ENCODE measurements around the gene SYS1.

The SYS1 gene

DNA sequence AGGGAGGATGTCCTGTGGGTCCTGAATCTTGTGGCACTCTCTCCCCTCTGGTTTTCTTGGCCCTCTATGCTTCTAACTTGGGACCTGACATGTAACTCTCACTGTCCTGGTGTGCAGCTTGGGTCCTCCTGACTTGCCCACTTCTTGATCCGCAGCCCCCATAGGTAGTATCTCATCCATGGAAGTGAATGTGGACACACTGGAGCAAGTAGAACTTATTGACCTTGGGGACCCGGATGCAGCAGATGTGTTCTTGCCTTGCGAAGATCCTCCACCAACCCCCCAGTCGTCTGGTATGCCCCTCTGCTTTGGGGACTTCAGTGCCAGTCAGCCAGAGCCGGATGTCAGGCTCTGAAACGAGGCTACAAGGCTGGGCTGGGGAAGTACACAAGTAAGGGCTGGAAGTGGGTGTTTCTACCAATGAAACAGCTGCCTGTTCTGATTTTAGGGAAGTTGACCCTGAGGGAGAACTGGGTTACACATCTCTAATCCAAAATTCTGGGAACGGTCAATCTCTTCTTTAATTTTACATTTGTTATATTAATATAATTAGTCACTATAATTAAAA is 45.8 kb downstream of the SYS1 start:
- peak in 1 of 2 experiments; percentile 66 for DNase-seq (ENCODE audit: low read depth in 1 of 2, low spot score in 1 of 2)
- peak; percentile 54; the same call in 1 of the 2 replicates for TF ChIP-seq SPI1 (IDR thresholded peaks at IDR 0.05; ENCODE audit: borderline replicate concordance, low read depth)
- no peak for TF ChIP-seq GABPA (IDR thresholded peaks at IDR 0.05; ENCODE audit: low read depth)
- TF ChIP-seq, protein P1, sequence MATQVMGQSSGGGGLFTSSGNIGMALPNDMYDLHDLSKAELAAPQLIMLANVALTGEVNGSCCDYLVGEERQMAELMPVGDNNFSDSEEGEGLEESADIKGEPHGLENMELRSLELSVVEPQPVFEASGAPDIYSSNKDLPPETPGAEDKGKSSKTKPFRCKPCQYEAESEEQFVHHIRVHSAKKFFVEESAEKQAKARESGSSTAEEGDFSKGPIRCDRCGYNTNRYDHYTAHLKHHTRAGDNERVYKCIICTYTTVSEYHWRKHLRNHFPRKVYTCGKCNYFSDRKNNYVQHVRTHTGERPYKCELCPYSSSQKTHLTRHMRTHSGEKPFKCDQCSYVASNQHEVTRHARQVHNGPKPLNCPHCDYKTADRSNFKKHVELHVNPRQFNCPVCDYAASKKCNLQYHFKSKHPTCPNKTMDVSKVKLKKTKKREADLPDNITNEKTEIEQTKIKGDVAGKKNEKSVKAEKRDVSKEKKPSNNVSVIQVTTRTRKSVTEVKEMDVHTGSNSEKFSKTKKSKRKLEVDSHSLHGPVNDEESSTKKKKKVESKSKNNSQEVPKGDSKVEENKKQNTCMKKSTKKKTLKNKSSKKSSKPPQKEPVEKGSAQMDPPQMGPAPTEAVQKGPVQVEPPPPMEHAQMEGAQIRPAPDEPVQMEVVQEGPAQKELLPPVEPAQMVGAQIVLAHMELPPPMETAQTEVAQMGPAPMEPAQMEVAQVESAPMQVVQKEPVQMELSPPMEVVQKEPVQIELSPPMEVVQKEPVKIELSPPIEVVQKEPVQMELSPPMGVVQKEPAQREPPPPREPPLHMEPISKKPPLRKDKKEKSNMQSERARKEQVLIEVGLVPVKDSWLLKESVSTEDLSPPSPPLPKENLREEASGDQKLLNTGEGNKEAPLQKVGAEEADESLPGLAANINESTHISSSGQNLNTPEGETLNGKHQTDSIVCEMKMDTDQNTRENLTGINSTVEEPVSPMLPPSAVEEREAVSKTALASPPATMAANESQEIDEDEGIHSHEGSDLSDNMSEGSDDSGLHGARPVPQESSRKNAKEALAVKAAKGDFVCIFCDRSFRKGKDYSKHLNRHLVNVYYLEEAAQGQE (IDR thresholded peaks at IDR 0.05; ENCODE audit: insufficient replicate concordance, low read depth), result no peak
- Histone ChIP-seq H3K27ac (replicated peaks) (no peak overlapping the region), H3K27me3 (ENCODE audit: insufficient read depth, poor library complexity, severe bottlenecking) (no peaks in the 10 kb centered on the region), H3K4me3 (replicated peaks; ENCODE audit: insufficient read depth, low read length) (no peak overlapping the region)

DNA sequence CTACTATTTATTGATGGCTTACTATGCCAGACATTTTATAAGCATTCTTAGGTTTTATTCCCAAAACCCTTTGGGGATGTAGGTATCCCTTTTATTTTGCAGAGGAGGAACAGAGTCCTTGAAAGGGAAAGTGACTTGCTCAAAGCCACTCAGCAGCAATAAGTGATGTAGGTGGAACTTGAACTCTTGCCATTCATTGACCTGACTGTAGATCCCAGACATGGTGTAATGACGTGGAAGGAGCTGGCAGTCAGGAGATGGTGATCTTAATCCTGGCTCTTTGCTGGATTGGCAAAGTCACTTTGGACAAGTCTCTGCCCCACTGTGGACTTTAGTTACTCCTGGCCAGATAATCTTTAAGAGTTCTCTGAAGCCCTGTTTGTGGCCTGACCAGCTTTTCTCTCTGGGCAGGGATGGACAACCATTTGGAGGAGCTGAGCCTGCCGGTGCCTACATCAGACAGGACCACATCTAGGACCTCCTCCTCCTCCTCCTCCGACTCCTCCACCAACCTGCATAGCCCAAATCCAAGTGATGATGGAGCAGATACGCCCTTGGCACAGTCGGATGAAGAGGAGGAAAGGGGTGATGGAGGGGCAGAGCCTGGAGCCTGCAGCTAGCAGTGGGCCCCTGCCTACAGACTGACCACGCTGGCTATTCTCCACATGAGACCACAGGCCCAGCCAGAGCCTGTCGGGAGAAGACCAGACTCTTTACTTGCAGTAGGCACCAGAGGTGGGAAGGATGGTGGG is 46.7 kb downstream of the SYS1 start:
- DNase-seq (ENCODE audit: low read depth in 1 of 2, low spot score in 1 of 2), result no peak
- Histone ChIP-seq H3K4me3 (replicated peaks; ENCODE audit: insufficient read depth, low read length) (no peak overlapping the region), H3K27me3 (ENCODE audit: insufficient read depth, poor library complexity, severe bottlenecking) (no peaks in the 10 kb centered on the region), H3K27ac (replicated peaks) (no peak overlapping the region)
- TF ChIP-seq SPI1 (IDR thresholded peaks at IDR 0.05; ENCODE audit: borderline replicate concordance, low read depth), result no peak
- no peak for TF ChIP-seq GABPA (IDR thresholded peaks at IDR 0.05; ENCODE audit: low read depth)
- TF ChIP-seq, protein P1 (IDR thresholded peaks at IDR 0.05; ENCODE audit: insufficient replicate concordance, low read depth), result no peak
- TF ChIP-seq POLR2AphosphoS5 (IDR thresholded peaks at IDR 0.05; ENCODE audit: low read depth), result no peak
- TF ChIP-seq, protein P2, sequence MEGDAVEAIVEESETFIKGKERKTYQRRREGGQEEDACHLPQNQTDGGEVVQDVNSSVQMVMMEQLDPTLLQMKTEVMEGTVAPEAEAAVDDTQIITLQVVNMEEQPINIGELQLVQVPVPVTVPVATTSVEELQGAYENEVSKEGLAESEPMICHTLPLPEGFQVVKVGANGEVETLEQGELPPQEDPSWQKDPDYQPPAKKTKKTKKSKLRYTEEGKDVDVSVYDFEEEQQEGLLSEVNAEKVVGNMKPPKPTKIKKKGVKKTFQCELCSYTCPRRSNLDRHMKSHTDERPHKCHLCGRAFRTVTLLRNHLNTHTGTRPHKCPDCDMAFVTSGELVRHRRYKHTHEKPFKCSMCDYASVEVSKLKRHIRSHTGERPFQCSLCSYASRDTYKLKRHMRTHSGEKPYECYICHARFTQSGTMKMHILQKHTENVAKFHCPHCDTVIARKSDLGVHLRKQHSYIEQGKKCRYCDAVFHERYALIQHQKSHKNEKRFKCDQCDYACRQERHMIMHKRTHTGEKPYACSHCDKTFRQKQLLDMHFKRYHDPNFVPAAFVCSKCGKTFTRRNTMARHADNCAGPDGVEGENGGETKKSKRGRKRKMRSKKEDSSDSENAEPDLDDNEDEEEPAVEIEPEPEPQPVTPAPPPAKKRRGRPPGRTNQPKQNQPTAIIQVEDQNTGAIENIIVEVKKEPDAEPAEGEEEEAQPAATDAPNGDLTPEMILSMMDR (IDR thresholded peaks at IDR 0.05; ENCODE audit: insufficient read depth, low read length), result no peak

DNA sequence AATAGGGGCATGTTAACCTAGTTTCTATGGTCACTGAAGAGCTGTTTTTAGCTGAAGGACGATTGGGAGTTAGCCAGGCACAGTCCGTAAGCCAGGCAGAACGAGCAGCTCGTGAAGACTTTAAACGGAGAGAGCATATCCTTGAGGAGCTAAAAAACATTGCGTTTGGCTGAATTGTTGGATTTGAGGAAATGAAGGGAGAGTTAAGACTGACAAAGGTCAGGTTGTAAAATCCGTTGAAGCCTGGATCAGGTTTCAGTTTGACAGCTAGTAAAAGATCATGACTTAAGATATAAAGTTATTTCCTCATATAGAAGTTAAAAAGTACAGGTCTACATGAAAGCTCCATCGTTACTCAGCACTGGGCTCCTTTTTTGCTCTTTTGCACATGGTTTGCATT is 47.9 kb downstream of the SYS1 start:
- H3K4me3 ChIP-seq (replicated peaks; ENCODE audit: insufficient read depth, low read length), result no peak overlapping the region
- no peak for DNase-seq (ENCODE audit: low read depth in 1 of 2, low spot score in 1 of 2)
- H3K27ac ChIP-seq (replicated peaks), result no peak overlapping the region
- no peak for TF ChIP-seq POLR2AphosphoS5 (IDR thresholded peaks at IDR 0.05; ENCODE audit: low read depth)
- no peak for TF ChIP-seq SPI1 (IDR thresholded peaks at IDR 0.05; ENCODE audit: borderline replicate concordance, low read depth)
- no peak for TF ChIP-seq GABPA (IDR thresholded peaks at IDR 0.05; ENCODE audit: low read depth)
- TF ChIP-seq, protein P2 (IDR thresholded peaks at IDR 0.05; ENCODE audit: insufficient read depth, low read length), result no peak
- TF ChIP-seq, protein P1 (IDR thresholded peaks at IDR 0.05; ENCODE audit: insufficient replicate concordance, low read depth), result no peak
- no peaks in the 10 kb centered on the region for H3K27me3 ChIP-seq (ENCODE audit: insufficient read depth, poor library complexity, severe bottlenecking)
